Natural killer cell (primary cell): ENCODE results near the gene LHFPL3. TPM values are rescaled to one million over a fixed set of nuclear protein-coding genes. Genes with fewer than 3 reads are reported as not detected.
A peak's percentile ranks its signal among the peaks of the same experiment; 100 is the strongest.

ENCODE experiments used
- ATAC-seq, 3 donors: fragments of 150-1000 bp in 2 of 3; fragments of 200-7000 bp in 1 of 3; cut with Tn5 transposase; 1 replicate in 1 of 3; 2 replicates in 2 of 3; pipeline ENCODE4 v1.10.0; 2021; ENCODE audit warnings: mild to moderate bottlenecking in 2 of 3, moderate library complexity in 2 of 3
- DNase-seq, 2 donors: peaks; one replicate each; pipeline versions ENCODE4 v3.0.0 to v3.0.0-alpha.2; 2013 to 2021; ENCODE audit warnings: mixed read lengths in 1 of 2
- H3K27ac ChIP-seq: one replicate; pipeline ENCODE4 v1.5.1; 2013; ENCODE audit warnings: mild to moderate bottlenecking, low read length
- H3K27me3 ChIP-seq: one replicate; pipeline ENCODE4 v1.6.1; 2013; ENCODE audit warnings: low read length; ENCODE audit not compliant: control insufficient read depth, insufficient read depth
- H3K36me3 ChIP-seq: one replicate; pipeline ENCODE4 v1.6.1; 2013; ENCODE audit warnings: low read length; ENCODE audit not compliant: control insufficient read depth, insufficient read depth
- H3K4me1 ChIP-seq: one replicate; pipeline ENCODE4 v1.6.1; 2013; ENCODE audit warnings: low read length; ENCODE audit not compliant: control insufficient read depth, insufficient read depth
- H3K4me3 ChIP-seq: one replicate; pipeline ENCODE4 v1.5.1; 2013; ENCODE audit warnings: low read length
- H3K9me3 ChIP-seq: one replicate; pipeline ENCODE4 v1.6.1; 2013; ENCODE audit warnings: low read length; ENCODE audit not compliant: control insufficient read depth, insufficient read depth
- H3K27ac Mint-ChIP-seq, 2 donors: one replicate each; pipeline ENCODE4 v1.8.0; 2022; ENCODE audit warnings: mild to moderate bottlenecking in 2 of 2, mixed read lengths in 2 of 2, moderate library complexity in 1 of 2
- H3K27me3 Mint-ChIP-seq, 2 donors: one replicate each; pipeline ENCODE4 v1.8.0; 2022; ENCODE audit warnings: low read depth in 2 of 2, mixed read lengths in 2 of 2
- H3K36me3 Mint-ChIP-seq: one replicate; pipeline ENCODE4 v1.8.0; 2022; ENCODE audit warnings: mixed read lengths
- H3K4me1 Mint-ChIP-seq, 2 donors: one replicate each; pipeline ENCODE4 v1.8.0; 2022; ENCODE audit warnings: mixed read lengths in 2 of 2
- H3K4me3 Mint-ChIP-seq: one replicate; pipeline ENCODE4 v1.8.0; 2022; ENCODE audit warnings: mild to moderate bottlenecking, moderate library complexity, mixed read lengths
- H3K9me3 Mint-ChIP-seq, 2 donors: one replicate each; pipeline ENCODE4 v1.8.0; 2022; ENCODE audit warnings: mixed read lengths in 2 of 2
- WGBS: methylation state at CpG from one replicate; pipeline ENCODE4 v1.1.7; 2013; ENCODE audit warnings: missing lambda C conversion rate; ENCODE audit not compliant: insufficient coverage; 5-methylcytosine and 5-hydroxymethylcytosine counted together
- intact Hi-C: fragments of 100-400 bp; cut with micrococcal nuclease; formaldehyde crosslinking; loops from one replicate; pipeline ENCODE4 v1.14.2; 2022
- total RNA-seq, 4 donors: library from RNA; stranded (reverse); fragments of 120-200 nt in 1 of 4; gene quantifications; one replicate each; pipeline versions ENCODE4 v1.2.3 to v1.2.4, GENCODE V29; 2013 to 2022
- TF ChIP-seq, protein P1 (sequence below): fragments of 200-600 bp; IDR thresholded peaks from one replicate; pipeline ENCODE4 v1.8.0; 2022; ENCODE audit warnings: antibody characterized with exemption

LHFPL3 gene
- total RNA-seq, 3 donors from 2014 or later (not counting 1 experiment from before 2014, with no cell fraction given) = not detected

DNA sequence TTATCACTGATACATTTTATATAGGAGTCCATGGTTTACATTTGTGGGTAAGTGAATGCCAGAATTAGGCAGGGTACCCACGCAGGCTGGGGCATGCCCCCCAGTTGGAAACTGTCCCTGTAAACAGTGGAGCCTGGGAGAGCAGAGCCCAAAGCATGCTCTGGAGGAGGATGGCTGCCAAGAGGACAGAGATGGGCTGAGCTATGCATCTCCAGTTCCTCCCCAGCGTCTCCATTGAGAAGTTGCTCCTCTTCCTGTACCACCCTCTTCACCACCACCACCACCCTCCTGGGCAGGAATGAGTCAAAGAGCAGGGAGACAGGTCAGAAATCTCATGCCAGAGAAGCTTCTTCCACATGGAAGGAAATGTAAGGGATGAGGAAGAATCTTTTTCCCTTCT lies 617.9 kb downstream of the LHFPL3 start:
- intact Hi-C loops = loop anchor here (10.0 kb wide), 1 partner anchor 1338 kb away; the partner anchor contains the start of gene NAMPT
- TF ChIP-seq, protein P1, sequence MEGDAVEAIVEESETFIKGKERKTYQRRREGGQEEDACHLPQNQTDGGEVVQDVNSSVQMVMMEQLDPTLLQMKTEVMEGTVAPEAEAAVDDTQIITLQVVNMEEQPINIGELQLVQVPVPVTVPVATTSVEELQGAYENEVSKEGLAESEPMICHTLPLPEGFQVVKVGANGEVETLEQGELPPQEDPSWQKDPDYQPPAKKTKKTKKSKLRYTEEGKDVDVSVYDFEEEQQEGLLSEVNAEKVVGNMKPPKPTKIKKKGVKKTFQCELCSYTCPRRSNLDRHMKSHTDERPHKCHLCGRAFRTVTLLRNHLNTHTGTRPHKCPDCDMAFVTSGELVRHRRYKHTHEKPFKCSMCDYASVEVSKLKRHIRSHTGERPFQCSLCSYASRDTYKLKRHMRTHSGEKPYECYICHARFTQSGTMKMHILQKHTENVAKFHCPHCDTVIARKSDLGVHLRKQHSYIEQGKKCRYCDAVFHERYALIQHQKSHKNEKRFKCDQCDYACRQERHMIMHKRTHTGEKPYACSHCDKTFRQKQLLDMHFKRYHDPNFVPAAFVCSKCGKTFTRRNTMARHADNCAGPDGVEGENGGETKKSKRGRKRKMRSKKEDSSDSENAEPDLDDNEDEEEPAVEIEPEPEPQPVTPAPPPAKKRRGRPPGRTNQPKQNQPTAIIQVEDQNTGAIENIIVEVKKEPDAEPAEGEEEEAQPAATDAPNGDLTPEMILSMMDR = no peak
- Mint-ChIP-seq H3K4me1 (peaks cover 48 to 49% of the 10 kb centered on the region in 2 donors), H3K36me3 (no peaks in the 10 kb centered on the region), H3K27ac (peak overlapping the region; percentile 100), H3K9me3 (no peaks in the 10 kb centered on the region), H3K4me3 (no peak overlapping the region), H3K27me3 (no peaks in the 10 kb centered on the region)
- H3K27me3 ChIP-seq = no peaks in the 10 kb centered on the region
- 58% methylated on average over 2 of the region's 2 CpGs for WGBS
- H3K27ac ChIP-seq = peak overlapping the region; percentile 89
- DNase-seq (no peak), ATAC-seq (no peak)
- no peaks in the 10 kb centered on the region for H3K36me3 ChIP-seq
- H3K4me3 ChIP-seq = no peak overlapping the region
- no peaks in the 10 kb centered on the region for H3K9me3 ChIP-seq
- peaks cover 53% of the 10 kb centered on the region for H3K4me1 ChIP-seq

DNA sequence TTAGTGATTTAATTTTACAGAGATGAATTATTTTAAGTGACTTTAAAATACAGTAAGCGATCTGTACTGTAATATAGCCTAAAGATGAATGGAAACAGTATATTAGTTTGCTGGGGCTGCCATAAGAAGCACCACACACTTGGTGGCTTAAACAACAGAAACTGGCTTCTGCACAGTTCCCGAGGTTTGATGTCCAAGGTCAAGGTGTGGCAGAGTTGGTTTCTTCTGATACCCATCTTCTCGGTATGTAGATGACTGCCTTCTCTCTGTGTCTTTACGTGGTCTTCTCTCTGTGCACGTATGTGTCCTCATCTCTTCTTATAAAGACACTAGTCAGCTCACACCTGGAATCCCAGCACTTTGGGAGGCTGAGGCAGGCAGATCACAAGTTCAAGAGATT lies 621.6 kb downstream of the LHFPL3 start:
- Histone ChIP-seq H3K27ac (no peak overlapping the region), H3K27me3 (no peaks in the 10 kb centered on the region), H3K4me1 (peaks cover 24% of the 10 kb centered on the region), H3K36me3 (no peaks in the 10 kb centered on the region), H3K4me3 (no peak overlapping the region), H3K9me3 (no peaks in the 10 kb centered on the region)
- intact Hi-C loops = no loop called here
- ATAC-seq (no peak), DNase-seq (no peak)
- H3K4me1 Mint-ChIP-seq = peaks cover 22 to 25% of the 10 kb centered on the region in 2 donors
- no peak overlapping the region for H3K27ac Mint-ChIP-seq
- no peaks in the 10 kb centered on the region for H3K36me3 Mint-ChIP-seq
- H3K9me3 Mint-ChIP-seq = no peaks in the 10 kb centered on the region
- TF ChIP-seq, protein P1 = no peak
- no peak overlapping the region for H3K4me3 Mint-ChIP-seq
- no peaks in the 10 kb centered on the region for H3K27me3 Mint-ChIP-seq
- WGBS = 72% methylated on average over 5 of the region's 5 CpGs

DNA sequence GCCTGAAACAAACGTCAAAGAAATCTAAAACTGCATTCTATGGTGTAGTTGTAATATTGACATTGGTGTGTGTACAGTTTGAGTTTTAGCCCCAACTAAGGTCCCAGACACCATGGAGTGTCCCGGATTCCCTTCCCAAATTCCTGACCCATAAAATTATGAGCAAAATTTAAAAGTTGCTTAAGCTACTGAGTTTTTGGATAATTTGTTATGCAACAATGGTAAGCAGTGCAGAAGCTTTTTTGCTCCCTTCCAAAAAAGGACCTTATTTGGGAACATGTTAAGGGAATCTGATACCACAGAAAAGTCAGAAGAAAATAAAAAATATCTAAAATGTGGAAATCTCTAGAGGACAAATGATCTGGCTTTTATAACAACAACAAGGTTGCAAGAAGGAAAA lies 622.4 kb downstream of the LHFPL3 start:
- no peaks in the 10 kb centered on the region for H3K36me3 Mint-ChIP-seq
- no peaks in the 10 kb centered on the region for H3K27me3 Mint-ChIP-seq
- Histone ChIP-seq H3K27me3 (no peaks in the 10 kb centered on the region), H3K4me1 (peaks cover 21% of the 10 kb centered on the region), H3K36me3 (no peaks in the 10 kb centered on the region), H3K4me3 (no peak overlapping the region), H3K27ac (no peak overlapping the region), H3K9me3 (no peaks in the 10 kb centered on the region)
- no peak overlapping the region for H3K27ac Mint-ChIP-seq
- WGBS = 81% methylated on average over 2 of the region's 2 CpGs
- H3K4me3 Mint-ChIP-seq = no peak overlapping the region
- intact Hi-C loops = no loop called here
- H3K4me1 Mint-ChIP-seq = peaks cover 17 to 22% of the 10 kb centered on the region in 2 donors
- DNase-seq (no peak), ATAC-seq (no peak)
- H3K9me3 Mint-ChIP-seq = no peaks in the 10 kb centered on the region
- TF ChIP-seq, protein P1 = no peak

DNA sequence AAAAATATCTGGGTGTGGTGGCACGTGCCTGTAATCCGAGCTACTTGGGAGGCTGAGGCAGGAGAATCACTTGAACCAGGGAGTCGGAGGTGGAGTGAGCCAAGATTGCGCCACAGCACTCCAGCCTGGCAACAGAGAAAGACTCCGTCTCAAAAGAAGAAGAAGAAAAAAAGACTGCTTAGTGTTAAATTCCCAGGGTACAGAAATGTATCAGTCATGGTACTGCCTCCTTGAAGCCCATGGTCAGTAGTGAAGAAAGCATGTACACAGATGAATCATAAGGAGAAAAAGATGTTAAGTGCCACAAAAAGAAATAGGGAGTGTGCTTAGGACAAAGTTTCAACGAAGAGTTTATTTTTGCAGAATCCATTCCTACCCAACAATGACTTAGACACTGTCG lies 623.1 kb downstream of the LHFPL3 start:
- WGBS = 86% methylated on average over 5 of the region's 7 CpGs
- Mint-ChIP-seq H3K9me3 (no peaks in the 10 kb centered on the region), H3K4me1 (peaks cover 22% of the 10 kb centered on the region in 2 donors), H3K27me3 (no peaks in the 10 kb centered on the region), H3K4me3 (no peak overlapping the region), H3K27ac (peak overlapping the region; percentile 32 to 36), H3K36me3 (no peaks in the 10 kb centered on the region)
- intact Hi-C loops = no loop called here
- H3K27me3 ChIP-seq = no peaks in the 10 kb centered on the region
- H3K4me1 ChIP-seq = peaks cover 20% of the 10 kb centered on the region
- H3K27ac ChIP-seq = no peak overlapping the region
- H3K36me3 ChIP-seq = no peaks in the 10 kb centered on the region
- ATAC-seq (no peak), DNase-seq (no peak)
- H3K4me3 ChIP-seq = no peak overlapping the region
- no peaks in the 10 kb centered on the region for H3K9me3 ChIP-seq
- TF ChIP-seq, protein P1 = no peak
